Activated CD4-positive, alpha-beta T cell treated with anti-CD3 and anti-CD28 coated beads for 1 hour (primary cell): ENCODE results near the gene DHODH.
"Not testable (repeated sequence)": the region's sequence is repeated elsewhere in the genome, so short reads cannot be mapped to it uniquely, and the experiment has no call there.

Source experiments
- DNase-seq: peaks from one replicate; pipeline ENCODE4 v3.0.0-alpha.2; 2020

Gene DHODH

DNA sequence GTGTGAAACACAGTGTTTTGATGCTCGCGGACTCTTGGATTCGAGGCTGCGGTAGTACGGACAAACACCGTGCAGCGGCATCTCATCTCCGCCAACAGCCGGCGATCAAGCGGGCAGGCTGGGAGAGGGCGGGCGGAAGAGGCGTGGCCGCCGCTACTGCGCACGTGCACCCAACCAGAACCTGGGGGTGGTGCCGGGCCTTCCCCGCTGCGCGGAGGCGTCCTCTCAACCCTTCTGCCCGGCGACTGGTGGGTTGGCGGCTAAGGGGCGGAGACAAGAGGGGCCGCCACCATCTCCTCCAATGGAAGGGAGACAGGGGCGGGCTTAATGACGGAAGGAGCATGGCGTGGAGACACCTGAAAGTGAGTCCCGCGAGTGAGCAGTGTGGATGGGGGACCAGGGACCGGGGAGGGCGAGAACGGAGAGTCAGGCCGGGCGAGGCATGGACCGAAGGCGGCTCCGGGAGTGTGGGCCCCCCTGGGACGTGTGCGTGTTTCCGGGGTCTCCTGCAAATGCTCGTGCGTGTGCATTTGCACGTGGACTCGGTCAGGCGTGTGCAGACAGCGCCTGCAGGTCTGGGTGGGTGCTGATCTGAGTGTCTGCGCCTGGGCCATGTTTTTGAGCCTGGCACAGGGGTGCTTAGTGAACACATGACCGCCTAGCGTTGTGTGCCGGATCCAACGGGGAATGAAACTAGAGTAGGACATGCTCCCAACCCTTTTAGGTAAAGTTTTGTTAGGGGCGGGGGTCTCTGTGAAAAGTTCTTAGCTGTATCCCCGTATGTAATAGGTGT is at the start of gene DHODH:
Gene DHODH, plus strand, starts transcription at position 321 of the 793 bp plus-strand sequence. Its CDS starts 21 bp downstream, at position 342.
- DNase-seq, result peak; percentile 97

DNA sequence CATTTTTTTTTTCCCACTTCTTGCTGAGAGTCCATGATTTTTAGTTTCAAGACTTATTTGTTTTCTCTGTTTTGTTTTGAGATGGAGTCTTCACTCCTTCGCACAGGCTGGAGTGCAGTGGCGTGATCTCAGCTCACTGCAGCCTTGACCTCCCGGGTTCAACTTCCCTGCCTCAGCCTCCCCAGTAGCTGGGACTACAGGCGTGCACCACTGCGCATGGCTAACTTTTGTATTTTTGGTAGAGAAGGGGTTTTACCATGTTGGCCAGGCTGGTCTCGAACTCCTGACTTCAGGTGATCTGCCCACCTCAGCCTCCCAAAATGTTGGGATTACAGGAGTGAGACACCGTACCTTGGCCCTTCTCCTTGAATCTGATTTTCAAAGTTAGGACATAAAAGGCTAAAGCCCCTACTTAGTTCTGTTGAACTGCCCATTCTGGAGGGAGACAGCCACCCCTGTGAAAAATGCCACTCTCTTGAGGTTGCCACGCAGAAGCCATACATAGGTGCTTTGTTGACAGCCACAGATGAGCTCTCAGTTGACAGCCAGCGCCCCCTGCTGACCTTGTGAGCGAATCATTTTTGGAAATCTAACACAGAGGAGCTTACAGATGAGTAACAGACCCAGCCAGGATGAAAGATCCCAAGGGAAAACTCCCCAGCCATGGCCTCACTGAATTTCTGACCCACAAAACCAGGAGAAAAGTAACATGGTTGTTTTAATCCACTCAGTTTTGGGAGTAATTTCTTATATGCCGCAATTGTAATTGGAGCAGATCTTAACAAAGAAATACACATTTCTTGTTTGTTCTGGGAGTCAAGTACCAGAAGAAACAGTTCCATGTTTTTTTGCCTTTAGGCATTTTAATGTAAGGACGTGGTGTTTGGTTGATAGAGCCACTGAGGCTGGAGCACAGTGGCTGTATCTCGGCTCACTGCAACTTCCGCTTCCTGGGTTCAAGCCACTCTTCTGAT is 47.2 kb upstream of the DHODH start:
- DNase-seq, result peak; percentile 68

DNA sequence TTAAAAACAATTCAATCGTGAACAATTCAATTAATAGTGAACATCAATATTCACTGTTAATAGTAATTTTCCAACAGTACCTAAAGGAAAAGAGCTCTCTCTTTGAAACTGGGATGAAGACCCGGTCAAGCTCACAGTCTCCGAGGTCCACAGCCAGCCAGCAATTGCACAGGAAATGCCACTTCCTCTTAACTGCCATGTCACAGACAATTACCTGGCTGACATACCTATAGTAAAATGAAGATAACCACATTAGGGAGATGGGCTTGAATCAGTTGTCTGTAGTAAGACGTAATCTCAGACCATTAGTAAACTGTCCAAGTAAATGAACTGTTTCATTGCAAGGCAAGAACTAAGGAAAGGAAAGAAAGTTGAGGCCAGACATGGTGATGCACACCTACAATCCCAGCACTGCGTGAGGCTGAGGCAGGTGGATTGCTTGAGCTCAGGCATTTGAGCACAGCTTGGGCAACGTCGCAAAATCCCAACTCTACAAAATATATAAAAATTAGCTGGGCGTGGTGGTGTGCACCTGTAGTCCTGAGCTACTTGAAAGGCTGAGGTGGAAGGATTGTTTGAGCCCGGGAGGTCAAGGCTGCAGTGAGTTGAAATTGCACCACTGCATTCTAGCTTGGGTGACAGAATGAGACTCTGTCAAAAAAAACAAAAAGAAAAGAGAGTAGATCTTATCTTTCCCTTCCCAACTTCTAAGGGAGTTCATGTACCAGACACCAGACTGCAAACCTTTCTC is 45.2 kb upstream of the DHODH start:
- DNase-seq, result no peak

DNA sequence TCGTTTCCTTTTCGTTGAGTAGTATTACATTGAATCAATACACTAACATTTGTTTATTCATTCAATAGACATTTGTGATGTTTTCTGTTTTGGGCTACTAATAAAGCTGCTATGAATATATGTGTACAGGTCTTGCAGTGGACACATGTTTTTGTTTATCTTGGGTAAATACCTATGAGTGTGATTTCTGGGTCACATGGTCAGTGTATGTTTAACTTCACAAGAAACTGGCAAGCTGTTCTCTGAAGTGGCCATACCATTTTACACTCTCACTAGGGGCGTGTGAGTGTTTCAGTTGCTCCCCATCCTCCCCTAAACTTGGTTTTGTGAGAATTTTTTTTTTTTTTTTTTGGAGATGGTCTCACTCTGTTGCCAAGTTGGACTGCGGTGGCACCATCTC is 43.3 kb upstream of the DHODH start:
- no peak for DNase-seq

DNA sequence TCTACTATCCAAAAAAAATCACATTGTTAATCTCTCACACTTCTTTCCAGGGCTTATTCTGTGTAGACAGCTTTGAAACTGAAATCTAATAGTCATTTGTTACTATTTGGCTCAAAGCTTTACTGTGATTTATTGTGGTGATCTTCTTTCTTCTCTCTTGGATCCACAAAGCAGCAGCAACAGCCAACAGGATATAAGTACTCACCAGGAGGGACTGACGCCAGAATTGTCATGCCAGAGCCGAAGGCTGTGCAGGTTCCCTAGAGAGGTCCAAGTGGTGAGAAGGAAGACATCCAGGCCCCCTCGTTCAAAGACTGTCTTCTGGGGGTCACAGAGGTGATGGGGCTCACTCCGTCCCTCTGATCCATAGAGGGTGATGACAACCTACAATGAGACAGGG is 41.6 kb upstream of the DHODH start:
- DNase-seq, result no peak

DNA sequence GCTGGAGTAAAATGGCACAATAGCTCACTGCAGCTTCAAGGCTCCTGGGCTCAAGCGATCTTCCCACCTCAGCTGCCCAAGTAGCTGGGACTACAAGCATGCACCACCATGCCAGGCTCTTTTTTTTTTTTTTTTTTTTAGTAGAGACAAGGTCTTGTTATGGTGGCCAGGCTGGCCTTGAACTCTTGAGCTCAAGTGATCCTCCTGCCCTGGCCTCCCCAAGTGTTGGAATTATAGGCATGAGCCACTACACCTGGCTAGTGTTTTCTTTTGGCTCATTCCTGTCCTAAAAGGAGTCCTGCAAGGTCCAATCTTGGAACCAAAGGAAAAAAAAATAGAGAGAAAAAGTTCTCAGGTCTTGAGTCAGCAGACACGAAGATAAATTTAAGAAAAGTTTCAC is 39.2 kb upstream of the DHODH start:
- no peak for DNase-seq

DNA sequence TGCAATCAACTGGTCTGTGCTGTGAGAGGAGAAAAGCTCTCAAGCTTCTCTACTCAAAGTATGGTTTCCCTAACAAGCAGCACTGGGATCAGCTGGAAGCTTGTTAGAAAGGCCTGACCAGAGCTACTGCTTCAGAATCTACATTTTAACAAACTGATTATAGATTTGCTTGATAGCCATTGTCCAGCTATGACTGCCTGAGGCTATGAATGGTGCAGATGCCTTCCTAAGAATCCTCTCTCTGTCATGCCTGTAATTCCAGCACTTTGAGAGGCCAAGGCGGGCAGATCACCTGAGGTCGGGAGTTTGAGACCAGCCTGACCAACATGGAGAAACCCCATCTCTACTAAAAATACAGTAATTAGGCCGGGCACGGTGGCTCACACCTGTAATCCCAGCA is 37.0 kb upstream of the DHODH start:
- DNase-seq, result no peak

DNA sequence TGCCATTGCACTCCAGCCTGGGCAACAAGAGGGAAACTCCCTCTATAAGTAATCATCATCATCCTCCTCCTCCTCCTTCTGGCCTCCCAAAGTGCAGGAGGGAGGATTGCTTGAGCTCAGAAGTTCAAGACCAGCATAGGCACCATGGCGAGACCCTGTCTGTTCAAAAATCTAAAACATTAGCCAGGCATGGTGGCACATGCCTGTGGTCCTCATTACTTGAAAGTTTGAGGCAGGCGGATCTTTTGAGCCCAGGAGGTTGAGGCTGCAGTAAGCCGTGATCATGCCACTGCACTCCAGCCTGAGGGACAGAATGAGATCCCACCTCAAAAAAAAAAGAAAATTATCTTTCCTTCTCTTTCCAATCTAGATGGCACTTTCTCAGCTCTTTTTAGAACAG is 36.2 kb upstream of the DHODH start:
- DNase-seq, result no peak

DNA sequence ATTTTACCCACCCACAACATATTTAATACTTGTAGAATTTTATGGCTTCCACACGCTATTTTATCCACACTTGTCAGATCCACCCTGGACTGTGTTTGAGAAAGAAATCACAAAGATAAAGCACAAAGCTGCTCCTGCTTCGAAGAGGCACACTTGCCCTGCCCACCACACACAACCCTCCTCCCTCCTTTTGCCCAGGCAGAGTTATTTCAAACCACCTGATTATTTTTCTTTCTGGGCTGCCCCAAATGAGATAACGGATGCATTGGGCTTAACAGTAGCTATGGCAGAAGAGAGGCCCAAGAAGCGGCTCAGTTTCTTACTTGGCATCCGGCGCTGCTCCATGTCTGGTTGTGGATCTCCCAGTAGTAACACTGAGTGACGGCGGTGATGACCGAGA is 35.5 kb upstream of the DHODH start:
- DNase-seq, result no peak

DNA sequence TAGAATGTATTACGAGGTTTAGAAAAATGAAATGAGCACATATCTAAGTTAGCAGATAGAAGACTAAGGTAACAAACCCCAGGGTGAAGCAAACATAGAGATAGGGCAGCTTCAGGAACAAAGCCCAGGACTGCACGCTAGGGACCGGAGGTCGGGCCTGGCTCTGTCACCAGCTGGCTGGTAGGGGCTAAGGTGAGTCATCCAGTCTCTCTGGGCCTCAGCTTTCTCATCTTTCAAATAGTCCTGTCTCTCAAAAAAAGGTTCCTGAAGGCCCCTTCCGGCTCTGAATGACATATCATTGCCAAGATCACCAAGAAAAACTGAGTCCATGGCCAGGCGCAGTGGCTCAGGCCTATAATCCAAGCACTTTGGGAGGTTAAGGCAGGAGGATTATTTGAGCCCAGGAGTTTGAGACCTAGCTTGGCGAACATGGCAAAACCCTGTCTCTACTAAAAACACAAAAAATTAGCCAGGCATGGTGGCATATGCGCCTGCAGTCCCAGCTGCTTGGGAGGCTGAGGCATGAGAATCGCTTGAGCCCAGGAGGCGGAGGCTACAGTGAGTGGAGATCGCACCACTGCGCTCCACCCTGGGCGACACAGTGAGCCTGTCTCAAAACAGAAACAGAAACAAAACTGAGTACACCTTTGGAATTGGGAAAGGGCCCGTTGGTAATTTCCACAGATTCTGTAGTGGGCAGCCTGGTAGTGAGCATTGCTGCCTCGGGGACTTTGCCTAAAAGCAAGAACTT is 34.3 kb upstream of the DHODH start:
- no peak for DNase-seq

DNA sequence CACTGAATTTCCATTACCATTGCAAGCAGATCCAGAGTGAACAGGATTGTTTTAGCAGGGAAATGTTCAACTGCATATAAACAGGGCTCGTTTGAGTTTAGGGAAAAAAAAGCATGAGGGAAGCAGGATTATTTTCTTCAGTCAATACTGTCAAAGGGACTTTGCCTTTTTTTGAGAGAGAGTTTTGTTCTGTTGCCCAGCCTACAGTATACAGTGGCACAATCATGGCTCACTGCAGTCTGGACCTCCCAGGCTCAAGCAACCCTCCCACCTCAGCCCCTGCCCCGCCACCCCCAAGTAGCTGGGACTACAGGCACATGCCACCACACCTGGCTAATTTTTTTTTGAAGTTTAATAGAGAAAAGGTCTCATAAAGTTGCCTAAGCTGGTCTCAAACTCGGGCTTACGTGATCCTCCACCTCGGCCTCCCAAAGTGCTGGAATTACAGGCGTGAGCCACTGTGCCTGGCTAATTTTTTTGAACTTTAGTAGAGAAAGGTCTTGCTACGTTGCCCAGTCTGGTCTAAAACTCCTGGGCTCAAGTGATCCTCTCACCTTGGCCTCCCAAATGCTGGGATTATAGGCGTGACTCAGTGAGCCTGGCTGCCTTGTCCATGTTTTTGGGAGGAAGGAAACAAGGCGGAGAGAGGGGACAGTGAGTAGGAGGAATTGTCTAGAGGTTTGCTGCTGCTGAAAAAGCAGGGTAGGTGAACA is 23.1 kb upstream of the DHODH start:
- no peak for DNase-seq

DNA sequence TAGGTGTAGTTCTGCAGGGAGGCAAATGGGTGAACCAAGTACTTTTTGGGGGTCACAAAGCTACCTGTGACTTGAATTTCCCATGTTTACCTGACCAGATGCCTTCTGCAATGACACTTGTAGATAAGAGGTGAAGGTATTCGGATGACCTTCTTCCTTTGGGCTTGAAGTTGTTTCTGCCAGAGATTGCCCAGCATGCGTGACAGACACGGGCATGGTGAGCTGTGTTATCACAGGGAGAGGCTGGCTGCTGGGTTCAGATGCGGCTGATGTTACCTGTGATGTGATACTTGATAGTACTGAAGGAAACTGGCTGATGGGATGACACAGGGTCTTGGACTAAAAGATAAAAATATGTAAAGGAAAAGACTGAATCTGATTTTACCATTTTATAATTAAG is 22.4 kb upstream of the DHODH start:
- no peak for DNase-seq

DNA sequence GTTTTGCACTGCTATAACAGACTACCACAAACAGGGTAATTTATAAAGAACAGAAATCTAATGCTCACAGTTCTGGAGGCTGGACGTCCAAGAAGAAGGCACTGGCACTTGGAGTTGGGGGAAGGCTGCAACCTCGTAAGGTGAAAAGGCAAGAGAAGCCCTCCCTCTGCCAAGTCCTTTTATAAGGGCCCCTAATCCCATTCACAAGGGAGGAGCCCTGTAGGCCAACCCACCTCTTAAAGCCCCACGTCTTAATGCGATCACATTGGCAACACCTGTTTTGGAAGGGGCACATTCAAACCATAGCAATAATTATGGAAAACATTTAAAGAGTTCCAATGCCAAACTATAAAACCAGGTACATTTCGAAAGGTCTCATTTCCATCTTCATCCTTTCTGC is 13.5 kb upstream of the DHODH start:
- no peak for DNase-seq

DNA sequence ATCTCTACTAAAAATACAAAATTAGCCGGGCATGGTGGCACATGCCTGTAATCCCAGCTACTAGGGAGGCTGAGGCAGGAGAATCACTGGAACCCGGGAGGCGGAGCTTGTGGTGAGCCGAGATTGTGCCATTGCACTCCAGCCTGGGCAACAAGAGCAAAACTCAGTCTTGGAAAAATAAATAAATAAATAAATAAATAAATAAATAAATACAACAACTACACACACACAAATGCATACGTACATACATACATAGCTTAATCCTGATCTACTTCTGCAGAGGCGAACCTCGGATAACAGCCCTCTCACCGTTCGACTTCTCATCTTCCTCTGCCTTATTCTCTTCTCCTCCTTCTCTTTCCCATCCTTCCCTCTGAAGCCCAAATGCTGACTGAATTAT is 11.0 kb upstream of the DHODH start:
- not testable (repeated sequence) for DNase-seq

DNA sequence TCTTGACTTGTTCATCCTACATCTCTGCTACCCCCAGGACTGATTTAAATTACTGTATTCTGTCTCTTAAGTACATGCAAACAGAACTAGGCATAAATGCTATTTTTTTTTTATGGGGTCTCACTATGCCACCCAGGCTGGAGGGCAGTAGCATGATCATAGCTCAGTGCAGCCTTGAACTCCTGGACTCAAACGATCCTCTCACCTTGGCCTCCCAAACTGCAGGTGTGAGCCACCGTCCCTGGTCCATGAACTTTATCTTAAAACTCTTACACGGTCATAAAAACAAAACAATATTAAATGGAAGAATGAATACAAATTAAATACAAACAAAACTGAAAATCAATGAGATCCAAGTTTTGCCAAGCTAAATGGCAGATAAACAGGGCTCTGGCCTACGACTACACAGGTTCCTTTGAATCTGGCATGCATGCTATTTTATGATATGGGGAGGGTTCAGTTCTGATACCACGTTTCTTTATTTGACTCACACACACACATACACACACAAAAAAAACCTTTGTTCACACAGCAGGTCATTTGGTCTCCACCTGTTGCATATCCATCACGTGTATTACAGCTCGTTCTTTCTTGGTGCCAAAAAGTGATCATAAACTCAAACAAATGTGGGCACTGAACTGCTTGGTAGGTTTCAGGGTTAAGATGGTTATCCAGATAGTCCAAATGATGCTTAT is 7.2 kb upstream of the DHODH start:
- DNase-seq, result no peak

DNA sequence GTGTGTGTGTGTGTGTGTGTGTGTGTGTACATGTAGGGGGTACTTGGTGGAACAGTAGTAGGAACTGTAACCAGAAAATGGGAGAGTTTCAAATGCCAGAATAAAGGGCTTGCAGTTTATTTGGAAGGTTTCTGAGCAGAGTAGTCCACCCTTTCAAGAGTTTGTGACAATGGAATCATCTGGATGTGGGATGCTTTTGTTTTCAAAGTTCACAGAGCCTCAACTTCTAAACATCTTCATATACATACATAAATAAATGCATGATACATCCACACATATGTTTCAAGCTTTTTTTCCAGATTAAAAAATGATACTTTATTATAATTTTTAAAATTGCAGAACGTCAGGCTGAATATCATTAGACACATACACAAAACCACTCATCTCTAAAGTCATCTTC is 5.9 kb upstream of the DHODH start:
- no peak for DNase-seq

DNA sequence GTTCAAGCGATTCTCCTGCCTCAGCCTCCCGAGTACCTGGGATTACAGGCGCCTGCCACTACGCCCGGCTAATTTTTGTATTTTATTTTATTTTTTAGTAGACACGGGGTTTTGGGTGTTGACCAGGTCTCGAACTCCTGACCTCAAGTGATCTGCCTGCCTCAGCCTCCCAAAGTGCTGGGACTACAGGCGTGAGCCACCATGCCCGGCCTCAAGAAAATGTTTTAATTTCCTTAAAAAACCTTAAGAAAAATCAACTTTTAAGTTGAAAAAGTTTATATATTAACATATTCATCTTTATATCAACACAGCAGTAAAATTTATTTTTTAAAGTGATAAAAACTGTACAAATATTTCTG is 500 bp upstream of the DHODH start:
- DNase-seq, result not testable (repeated sequence)

DNA sequence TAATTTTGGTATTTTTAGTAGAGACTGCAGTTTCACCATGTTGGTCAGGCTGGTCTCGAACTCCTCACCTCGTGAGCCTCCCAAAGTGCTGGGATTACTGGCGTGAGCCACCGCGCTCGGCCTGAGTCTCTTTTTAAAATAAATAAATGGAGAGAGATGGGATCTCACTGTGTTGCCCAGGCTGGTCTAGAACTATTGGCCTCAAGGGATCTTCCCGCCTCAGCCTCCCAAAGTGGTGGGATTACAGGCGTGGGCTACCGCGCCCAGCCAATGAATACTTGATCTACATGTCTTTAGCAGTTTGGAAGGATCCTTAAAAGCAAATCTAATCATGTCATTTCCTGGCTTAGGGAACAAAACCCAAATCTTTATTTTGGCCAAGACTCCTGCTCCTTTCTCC is 1.2 kb downstream of the DHODH start:
- no peak for DNase-seq

DNA sequence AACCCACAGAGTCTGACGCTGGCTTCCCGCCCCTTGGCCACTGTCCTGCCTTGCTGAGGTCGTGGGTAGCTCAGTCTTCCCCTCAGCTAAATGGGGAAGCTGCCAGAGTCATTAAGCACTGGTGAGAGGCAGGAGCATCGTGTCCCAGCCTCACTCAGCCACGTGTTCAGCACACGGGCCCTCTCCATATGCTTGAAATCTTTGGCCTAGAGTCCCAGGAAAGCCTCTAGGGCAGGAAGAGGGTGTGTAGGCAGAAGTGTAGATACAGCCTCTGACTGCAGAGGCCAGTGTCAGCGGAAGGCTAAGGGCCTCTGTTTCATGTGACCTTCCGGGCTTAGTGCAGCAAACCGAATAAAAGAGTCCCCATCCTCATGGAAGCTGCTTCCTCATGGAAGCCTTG is 4.1 kb downstream of the DHODH start:
- no peak for DNase-seq

DNA sequence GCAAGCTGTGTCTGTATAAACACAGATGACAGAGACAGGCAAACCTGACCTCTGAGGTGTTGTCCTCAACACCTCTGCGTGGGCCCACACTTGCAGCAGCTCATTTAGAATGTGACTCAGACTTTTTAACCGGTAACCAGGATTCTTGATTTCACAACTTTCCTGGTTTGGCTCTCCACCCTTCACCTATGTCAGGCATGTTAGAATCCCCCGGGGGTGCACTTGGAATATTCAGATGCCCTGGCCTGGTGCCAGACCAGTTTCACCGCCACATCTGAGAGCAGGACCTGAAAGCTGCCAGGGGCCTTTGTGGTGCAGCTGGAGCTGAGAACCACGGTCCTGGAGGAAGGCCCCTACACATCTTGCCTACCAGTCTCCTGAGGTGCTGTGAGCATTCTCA is 4.8 kb downstream of the DHODH start:
- no peak for DNase-seq

DNA sequence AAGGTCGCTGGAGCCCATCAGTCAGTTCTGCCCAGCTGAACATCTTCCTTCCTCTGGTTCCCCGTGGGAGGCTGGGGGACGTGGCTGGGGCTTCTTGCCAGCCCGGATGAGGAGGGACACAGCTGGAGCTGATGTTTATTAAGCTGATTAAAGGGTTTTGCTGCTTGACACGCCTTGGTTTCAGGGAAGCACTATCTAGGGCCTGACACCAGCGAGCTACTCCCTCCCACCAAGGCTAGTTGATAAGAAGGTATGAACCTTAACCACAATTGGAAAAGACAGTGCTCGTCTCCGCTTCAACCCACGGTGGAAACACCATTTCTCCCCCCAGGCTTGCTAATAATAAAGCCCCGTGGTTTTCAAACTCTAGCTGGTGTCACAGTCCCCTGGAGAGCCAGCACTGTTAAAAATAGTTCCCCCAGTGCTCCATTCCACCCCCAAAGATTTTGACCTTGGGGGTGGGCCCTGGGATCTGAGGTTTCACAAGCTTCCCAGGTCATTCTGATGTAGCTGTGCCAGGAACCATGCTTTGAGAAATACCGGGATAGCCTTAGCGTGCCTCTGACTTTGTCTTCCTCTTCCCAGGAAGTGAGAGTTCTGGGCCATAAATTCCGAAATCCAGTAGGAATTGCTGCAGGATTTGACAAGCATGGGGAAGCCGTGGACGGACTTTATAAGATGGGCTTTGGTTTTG is 5.5 kb downstream of the DHODH start:
- DNase-seq, result no peak
